GM23338 (cell line): Measurements from ENCODE around the gene BTRC.

ENCODE experiments used
- CREB1 ChIP-seq: fragments of 250-450 bp; sonication (Bioruptor Pico); IDR thresholded peaks from 2 replicates; pipeline ENCODE4 v1.5.0; 2020; ENCODE audit warnings: low read depth, mild to moderate bottlenecking, moderate library complexity
- CTCF ChIP-seq, 2 experiments: fragments of 200-600 bp in 1 of 2; sonication (generic) in 1 of 2; conservative IDR thresholded peaks; 2 replicates each; pipeline versions ENCODE4 v1.5.1 to v1.6.1; 2016 to 2017; ENCODE audit warnings: antibody characterized with exemption in 2 of 2, low read depth in 2 of 2, mild to moderate bottlenecking in 2 of 2, moderate library complexity in 1 of 2
- EZH2 ChIP-seq: fragments of 200-600 bp; sonication (generic); IDR thresholded peaks from one replicate; pipeline ENCODE4 v1.8.0; 2017; ENCODE audit warnings: antibody characterized with exemption, mild to moderate bottlenecking, low read depth; ENCODE audit not compliant: unreplicated experiment
- EZH2phosphoT487 ChIP-seq: fragments of 200-600 bp; sonication (generic); IDR thresholded peaks from one replicate; pipeline ENCODE4 v1.8.1; 2018; ENCODE audit warnings: antibody characterized with exemption; ENCODE audit not compliant: unreplicated experiment
- JUNB ChIP-seq: IDR thresholded peaks from one replicate; pipeline ENCODE4 v1.6.1; 2016; ENCODE audit warnings: antibody characterized with exemption; ENCODE audit not compliant: unreplicated experiment
- NANOG ChIP-seq: IDR thresholded peaks from 2 replicates; pipeline ENCODE4 v1.6.1; 2016; ENCODE audit warnings: antibody characterized with exemption, borderline replicate concordance
- POLR2AphosphoS5 ChIP-seq: IDR thresholded peaks from 2 replicates; pipeline ENCODE4 v1.6.1; 2016; ENCODE audit warnings: antibody characterized with exemption, low read depth
- REST ChIP-seq: IDR thresholded peaks from one replicate; pipeline ENCODE4 v1.6.1; 2018; ENCODE audit warnings: antibody characterized with exemption; ENCODE audit not compliant: unreplicated experiment
- STAT1 ChIP-seq: IDR thresholded peaks from one replicate; pipeline ENCODE4 v1.6.1; 2016; ENCODE audit warnings: antibody characterized with exemption; ENCODE audit not compliant: unreplicated experiment

GRCh38 chr10:101490026-101490425, 136.1 kb downstream of the BTRC start:
- TF ChIP-seq REST (no peak), CTCF (conservative IDR thresholded peaks at IDR 0.05; ENCODE audit: low read depth in 2 of 2) (no peak), STAT1 (no peak), EZH2phosphoT487 (no peak), JUNB (no peak), CREB1 (CRISPR knock-in tag) (no peak), POLR2AphosphoS5 (no peak), NANOG (no peak), EZH2 (no peak)
